Trophoblast cell (in vitro differentiated cells and primary cell): ENCODE results near the gene GABRA5.

ENCODE experiments used
- DNase-seq, 2 donors: peaks; one replicate each; pipeline ENCODE4 v3.0.0-alpha.2; 2016
- H2AFZ ChIP-seq: 2 replicates; pipeline ENCODE4 v1.6.1; 2013; ENCODE audit warnings: low read length, moderate library complexity, mild to moderate bottlenecking; ENCODE audit not compliant: insufficient read depth, poor library complexity
- H2AK5ac ChIP-seq: 2 replicates; pipeline ENCODE4 v1.6.1; 2013; ENCODE audit warnings: mild to moderate bottlenecking, low read length
- H2BK120ac ChIP-seq: 2 replicates; pipeline ENCODE4 v1.6.1; 2013; ENCODE audit warnings: low read length, mild to moderate bottlenecking, moderate library complexity; ENCODE audit not compliant: insufficient read depth, poor library complexity
- H2BK12ac ChIP-seq: 2 replicates; pipeline ENCODE4 v1.6.1; 2013; ENCODE audit warnings: mild to moderate bottlenecking, low read length, moderate library complexity
- H2BK5ac ChIP-seq: 2 replicates; pipeline ENCODE4 v1.6.1; 2013; ENCODE audit warnings: low read length, low read depth, moderate library complexity, mild to moderate bottlenecking; ENCODE audit not compliant: poor library complexity
- H3K14ac ChIP-seq: 2 replicates; pipeline ENCODE4 v1.6.1; 2013; ENCODE audit warnings: mild to moderate bottlenecking, low read length
- H3K18ac ChIP-seq: 2 replicates; pipeline ENCODE4 v1.6.1; 2013; ENCODE audit warnings: mild to moderate bottlenecking, low read length
- H3K23ac ChIP-seq: 2 replicates; pipeline ENCODE4 v1.6.1; 2013; ENCODE audit warnings: low read length
- H3K27ac ChIP-seq: 2 replicates; pipeline ENCODE4 v1.5.1; 2013; ENCODE audit warnings: low read depth, mild to moderate bottlenecking, inconsistent platforms, low read length, moderate library complexity
- H3K27me3 ChIP-seq: 2 replicates; pipeline ENCODE4 v1.6.1; 2013; ENCODE audit warnings: inconsistent platforms, mild to moderate bottlenecking, low read length, moderate library complexity; ENCODE audit not compliant: insufficient read depth
- H3K36me3 ChIP-seq, 2 experiments: 1 replicate in 1 of 2; 2 replicates in 1 of 2; pipeline ENCODE4 v1.6.1; 2013; ENCODE audit warnings: low read length in 2 of 2, mild to moderate bottlenecking in 2 of 2, moderate library complexity in 1 of 2; ENCODE audit not compliant: insufficient read depth in 2 of 2, control insufficient read depth in 1 of 2
- H3K4ac ChIP-seq: 2 replicates; pipeline ENCODE4 v1.6.1; 2013; ENCODE audit warnings: low read depth, mild to moderate bottlenecking, low read length, moderate library complexity
- H3K4me1 ChIP-seq, 2 experiments: 1 replicate in 1 of 2; 2 replicates in 1 of 2; pipeline ENCODE4 v1.6.1; 2013; ENCODE audit warnings: low read length in 2 of 2, mild to moderate bottlenecking in 2 of 2, moderate library complexity in 1 of 2; ENCODE audit not compliant: insufficient read depth in 2 of 2, control insufficient read depth in 1 of 2
- H3K4me2 ChIP-seq: 2 replicates; pipeline ENCODE4 v1.6.1; 2013; ENCODE audit warnings: inconsistent platforms, mild to moderate bottlenecking, low read length, moderate library complexity
- H3K4me3 ChIP-seq: 2 replicates; pipeline ENCODE4 v1.5.1; 2013; ENCODE audit warnings: mild to moderate bottlenecking, low read depth, low read length, inconsistent platforms
- H3K79me1 ChIP-seq: one replicate; pipeline ENCODE4 v1.6.1; 2013; ENCODE audit warnings: low read length
- H3K79me2 ChIP-seq: 2 replicates; pipeline ENCODE4 v1.6.1; 2013; ENCODE audit warnings: low read length, mild to moderate bottlenecking; ENCODE audit not compliant: control insufficient read depth, insufficient read depth, poor library complexity
- H3K9ac ChIP-seq: 2 replicates; pipeline ENCODE4 v1.6.1; 2013; ENCODE audit warnings: mild to moderate bottlenecking, low read length
- H3K9me3 ChIP-seq: 2 replicates; pipeline ENCODE4 v1.6.1; 2013; ENCODE audit warnings: low read depth, mild to moderate bottlenecking, control low read depth, inconsistent platforms, low read length; ENCODE audit not compliant: insufficient read depth
- H4K12ac ChIP-seq: 2 replicates; pipeline ENCODE4 v1.6.1; 2013; ENCODE audit warnings: low read depth, mild to moderate bottlenecking, low read length, moderate library complexity
- H4K8ac ChIP-seq: 2 replicates; pipeline ENCODE4 v1.6.1; 2013; ENCODE audit warnings: low read depth, mild to moderate bottlenecking, low read length, moderate library complexity
- H4K91ac ChIP-seq: one replicate; pipeline ENCODE4 v1.6.1; 2013; ENCODE audit warnings: low read depth, mild to moderate bottlenecking, low read length, moderate library complexity
- WGBS: extraction: QIAGEN DNeasy Blood & Tissue Kit; methylation state at CpG from one replicate; pipeline ENCODE4 v1.1.7; 2013; ENCODE audit warnings: missing lambda C conversion rate; ENCODE audit not compliant: insufficient read length, insufficient coverage; ENCODE audit errors: extremely low coverage; 5-methylcytosine and 5-hydroxymethylcytosine counted together

The GABRA5 gene

DNA sequence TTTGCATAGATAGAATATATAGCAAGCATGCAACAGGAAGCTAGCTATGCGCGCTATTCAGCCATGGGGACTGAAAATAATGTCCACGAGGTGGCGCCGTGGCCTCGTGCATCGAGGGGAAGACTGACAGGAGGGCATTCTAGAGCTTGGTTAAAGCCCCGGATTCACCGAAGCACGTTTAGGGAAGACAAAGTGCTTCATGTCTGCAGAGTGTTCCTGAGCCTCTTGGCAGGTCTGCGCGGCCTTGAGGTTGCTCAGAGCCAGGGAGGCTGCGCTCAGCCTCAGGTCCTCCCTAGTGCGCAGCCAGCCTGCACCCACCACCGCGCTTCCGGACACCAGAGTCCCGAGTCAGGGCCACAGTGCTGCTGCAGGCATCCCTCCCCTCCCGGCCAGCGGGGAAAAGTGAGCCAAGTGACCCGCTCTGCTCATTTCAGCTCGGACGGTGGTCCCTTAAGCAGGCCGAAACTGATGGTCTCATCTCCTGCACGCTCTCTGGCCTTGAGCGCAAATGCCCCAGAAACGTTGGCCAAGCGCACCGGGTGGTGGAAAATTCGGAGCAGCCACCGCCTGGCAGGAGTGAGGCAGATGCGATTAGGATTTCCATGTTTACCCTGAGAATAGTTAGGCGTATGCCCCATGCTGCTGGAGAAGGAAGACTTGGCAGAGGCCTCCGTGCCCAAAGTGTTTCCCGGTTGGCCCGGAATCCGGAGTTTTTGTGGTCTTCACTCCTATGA is 24.8 kb downstream of the GABRA5 start:
- Histone ChIP-seq H3K9me3 (peaks cover 8% of the 10 kb centered on the region), H2BK5ac (no peak overlapping the region), H3K27me3 (no peaks in the 10 kb centered on the region), H2BK12ac (no peak overlapping the region), H2BK120ac (no peak overlapping the region), H3K14ac (no peak overlapping the region), H3K4me1 (peaks cover 2 to 3% of the 10 kb centered on the region in 2 experiments), H3K4me3 (no peak overlapping the region), H2AK5ac (no peak overlapping the region), H4K8ac (peak overlapping the region; percentile 75), H3K79me1 (no peaks in the 10 kb centered on the region), H2AFZ (no peak overlapping the region), H3K23ac (no peak overlapping the region), H4K91ac (no peak overlapping the region), H3K4ac (no peak overlapping the region), H3K27ac (no peak overlapping the region), H3K9ac (no peak overlapping the region), H3K18ac (no peak overlapping the region), H3K79me2 (no peaks in the 10 kb centered on the region), H3K36me3 (no peaks in the 10 kb centered on the region), H3K4me2 (peak overlapping the region; percentile 6), H4K12ac (peak overlapping the region; percentile 2)
- no CpG with 5 or more reads among the region's 37 CpGs for WGBS
- peak in 1 of 2 donors; percentile 36 for DNase-seq

DNA sequence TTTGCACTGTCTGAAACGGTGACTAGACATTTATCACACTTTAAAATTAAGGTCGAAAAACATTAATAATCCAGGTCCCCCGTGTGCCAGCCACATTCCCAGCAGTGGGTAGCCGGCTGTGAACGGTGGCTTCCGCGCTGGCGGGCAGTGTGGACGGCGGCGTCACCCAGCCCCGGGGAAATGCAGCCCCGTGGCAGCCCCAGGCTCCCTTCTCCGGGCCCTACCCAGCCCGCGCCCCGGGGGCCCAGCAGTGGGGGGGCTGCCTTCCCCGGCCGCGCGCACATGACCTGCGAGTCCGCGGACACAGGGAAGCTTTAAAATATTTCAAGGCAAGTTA is 25.3 kb downstream of the GABRA5 start:
- Histone ChIP-seq H3K4ac (no peak overlapping the region), H3K4me3 (no peak overlapping the region), H3K18ac (no peak overlapping the region), H2BK12ac (no peak overlapping the region), H3K9me3 (peaks cover 8% of the 10 kb centered on the region), H2AK5ac (no peak overlapping the region), H2BK120ac (no peak overlapping the region), H3K4me1 (peaks cover 2 to 3% of the 10 kb centered on the region in 2 experiments), H4K12ac (no peak overlapping the region), H2AFZ (no peak overlapping the region), H3K23ac (no peak overlapping the region), H3K27ac (no peak overlapping the region), H2BK5ac (no peak overlapping the region), H4K8ac (no peak overlapping the region), H3K36me3 (no peaks in the 10 kb centered on the region), H3K14ac (no peak overlapping the region), H3K9ac (no peak overlapping the region), H3K4me2 (no peak overlapping the region), H3K79me2 (no peaks in the 10 kb centered on the region), H3K79me1 (no peaks in the 10 kb centered on the region), H4K91ac (no peak overlapping the region), H3K27me3 (no peaks in the 10 kb centered on the region)
- no peak for DNase-seq
- no CpG with 5 or more reads among the region's 24 CpGs for whole genome bisulfite sequencing

DNA sequence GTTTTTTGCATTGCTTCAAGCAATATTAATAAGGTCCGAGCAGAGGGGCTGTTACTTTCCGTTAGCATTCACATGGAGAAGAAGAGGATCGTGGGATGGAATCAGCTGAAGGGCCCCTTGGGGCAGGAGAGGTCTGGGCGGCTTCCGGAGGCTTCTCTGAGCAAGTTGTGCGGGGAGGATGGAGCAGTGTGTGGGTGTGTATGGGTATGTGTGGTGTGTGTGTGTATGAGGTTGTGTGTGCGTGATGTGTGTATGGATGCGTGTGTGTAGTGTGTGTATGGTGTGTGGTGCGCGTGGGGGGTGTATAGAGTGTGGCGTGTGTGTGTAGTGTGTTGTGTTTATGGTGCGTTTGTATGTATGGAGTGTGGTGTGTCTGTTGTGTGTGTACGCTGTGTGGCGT is 25.8 kb downstream of the GABRA5 start:
- no peaks in the 10 kb centered on the region for H3K27me3 ChIP-seq
- H4K12ac ChIP-seq: no peak overlapping the region
- no peak overlapping the region for H2BK12ac ChIP-seq
- no peak overlapping the region for H4K8ac ChIP-seq
- H2BK120ac ChIP-seq: no peak overlapping the region
- H3K14ac ChIP-seq: no peak overlapping the region
- H4K91ac ChIP-seq: no peak overlapping the region
- no peak overlapping the region for H3K18ac ChIP-seq
- H3K4ac ChIP-seq: no peak overlapping the region
- no peaks in the 10 kb centered on the region for H3K79me1 ChIP-seq
- H3K9ac ChIP-seq: no peak overlapping the region
- no peak overlapping the region for H2BK5ac ChIP-seq
- peaks cover 2 to 3% of the 10 kb centered on the region in 2 experiments for H3K4me1 ChIP-seq
- no peaks in the 10 kb centered on the region for H3K36me3 ChIP-seq
- no peak overlapping the region for H3K27ac ChIP-seq
- H3K79me2 ChIP-seq: no peaks in the 10 kb centered on the region
- 100% methylated on average over 7 of the region's 14 CpGs for WGBS
- DNase-seq: no peak
- no peak overlapping the region for H2AFZ ChIP-seq
- H3K9me3 ChIP-seq: peaks cover 8% of the 10 kb centered on the region
- peak overlapping the region; percentile 1 for H3K23ac ChIP-seq
- peak overlapping the region; percentile 47 for H3K4me3 ChIP-seq
- no peak overlapping the region for H2AK5ac ChIP-seq
- H3K4me2 ChIP-seq: no peak overlapping the region

DNA sequence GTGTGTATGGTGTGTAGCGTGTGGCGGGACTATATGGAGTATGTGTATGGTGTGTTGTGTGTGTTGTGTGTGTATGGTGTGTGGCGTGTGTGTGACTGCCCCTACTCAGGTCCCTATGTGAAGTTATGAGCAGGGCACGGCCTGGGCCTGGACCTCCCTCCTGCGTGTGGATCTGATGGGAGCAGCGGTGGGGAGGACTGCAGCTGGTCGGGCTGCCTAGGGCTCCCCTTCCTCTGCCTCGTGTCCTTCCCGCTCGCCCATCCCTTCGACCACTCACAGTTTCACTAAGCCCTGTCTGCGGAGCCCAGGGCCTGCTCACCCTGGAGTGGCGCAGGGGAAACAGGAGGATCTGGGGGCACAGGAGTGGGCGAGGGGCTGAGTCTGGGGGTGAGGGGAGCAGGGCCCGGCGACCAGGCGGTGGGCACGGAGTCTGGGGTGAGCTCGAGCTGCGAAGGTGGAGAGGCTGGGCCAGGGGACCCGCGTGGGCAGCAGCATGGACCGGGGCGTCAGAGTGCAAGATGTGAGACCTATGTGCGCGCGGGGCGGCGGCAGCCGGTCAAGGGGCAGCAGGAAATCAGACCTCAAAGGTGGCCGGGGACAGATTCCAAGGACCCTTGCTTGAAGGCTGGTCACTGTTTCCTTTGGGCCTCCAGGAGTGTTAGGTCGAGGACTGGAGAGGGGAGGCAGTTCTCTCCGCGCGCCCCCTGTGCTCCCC is 26.6 kb downstream of the GABRA5 start:
- no peak overlapping the region for H2BK5ac ChIP-seq
- no peak overlapping the region for H4K91ac ChIP-seq
- H3K36me3 ChIP-seq: no peaks in the 10 kb centered on the region
- H4K8ac ChIP-seq: no peak overlapping the region
- H3K9me3 ChIP-seq: peaks cover 8% of the 10 kb centered on the region
- no peak overlapping the region for H3K23ac ChIP-seq
- H2AFZ ChIP-seq: no peak overlapping the region
- no peak overlapping the region for H3K27ac ChIP-seq
- H3K79me1 ChIP-seq: no peaks in the 10 kb centered on the region
- H3K4me3 ChIP-seq: peak overlapping the region; percentile 47
- no peak for DNase-seq
- H3K79me2 ChIP-seq: no peaks in the 10 kb centered on the region
- H3K18ac ChIP-seq: no peak overlapping the region
- no peak overlapping the region for H2BK12ac ChIP-seq
- no peak overlapping the region for H3K4ac ChIP-seq
- H3K4me2 ChIP-seq: no peak overlapping the region
- no peaks in the 10 kb centered on the region for H3K27me3 ChIP-seq
- H3K14ac ChIP-seq: no peak overlapping the region
- H2BK120ac ChIP-seq: no peak overlapping the region
- H4K12ac ChIP-seq: no peak overlapping the region
- H3K9ac ChIP-seq: no peak overlapping the region
- no peak overlapping the region for H2AK5ac ChIP-seq
- 100% methylated on average over 2 of the region's 35 CpGs for WGBS
- H3K4me1 ChIP-seq: peaks cover 2 to 3% of the 10 kb centered on the region in 2 experiments
